ENCODE data around the gene PLCB1. TPM values are rescaled to one million over a fixed set of nuclear protein-coding genes. Genes with fewer than 3 reads are reported as not detected.
"Not testable (repeated sequence)": the region's sequence is repeated elsewhere in the genome, so short reads cannot be mapped to it uniquely, and the experiment has no call there.

PLCB1 gene
- total RNA-seq, 1 donor = 20.7 TPM

- DNase-seq (ENCODE audit: low read depth in 2 of 3, low spot score in 2 of 3) = no peak
These were observed 439.5 kb downstream of the PLCB1 start for GRCh38 chr20:8571611-8572010.

- no peak for DNase-seq (ENCODE audit: low read depth in 2 of 3, low spot score in 2 of 3)
These were observed 441.6 kb downstream of the PLCB1 start for GRCh38 chr20:8573686-8574085.

GRCh38 chr20:8575114-8575513 lies 443.0 kb downstream of the PLCB1 start:
- DNase-seq (ENCODE audit: low read depth in 2 of 3, low spot score in 2 of 3) = no peak

- DNase-seq (ENCODE audit: low read depth in 2 of 3, low spot score in 2 of 3) = no peak
These were observed 446.2 kb downstream of the PLCB1 start for GRCh38 chr20:8578161-8578865.

GRCh38 chr20:8579035-8579434 lies 447.0 kb downstream of the PLCB1 start:
- no peak for DNase-seq (ENCODE audit: low read depth in 2 of 3, low spot score in 2 of 3)

- no peak for DNase-seq (ENCODE audit: low read depth in 2 of 3, low spot score in 2 of 3)
These were observed 449.5 kb downstream of the PLCB1 start for GRCh38 chr20:8581446-8582183.

- no peak for DNase-seq (ENCODE audit: low read depth in 2 of 3, low spot score in 2 of 3)
These were observed 451.0 kb downstream of the PLCB1 start for GRCh38 chr20:8583012-8583565.

- DNase-seq (ENCODE audit: low read depth in 2 of 3, low spot score in 2 of 3) = no peak
These were observed 451.5 kb downstream of the PLCB1 start for GRCh38 chr20:8583566-8584043.

- no peak for DNase-seq (ENCODE audit: low read depth in 2 of 3, low spot score in 2 of 3)
These were observed 455.2 kb downstream of the PLCB1 start for GRCh38 chr20:8587251-8587650.

GRCh38 chr20:8587810-8588209 lies 455.7 kb downstream of the PLCB1 start:
- no peak for DNase-seq (ENCODE audit: low read depth in 2 of 3, low spot score in 2 of 3)

- no peak for DNase-seq (ENCODE audit: low read depth in 2 of 3, low spot score in 2 of 3)
These were observed 457.9 kb downstream of the PLCB1 start for GRCh38 chr20:8589956-8590355.

- not testable (repeated sequence) for DNase-seq (ENCODE audit: low read depth in 2 of 3, low spot score in 2 of 3)
These were observed 469.0 kb downstream of the PLCB1 start for GRCh38 chr20:8600910-8601541.

- peak in 2 of 3 donors; percentile 1 to 4 for DNase-seq (ENCODE audit: low read depth in 2 of 3, low spot score in 2 of 3)
These were observed 469.5 kb downstream of the PLCB1 start for GRCh38 chr20:8601542-8601912.

GRCh38 chr20:8602389-8603116 lies 470.5 kb downstream of the PLCB1 start:
- peak in 2 of 3 donors; percentile 31 to 58 for DNase-seq (ENCODE audit: low read depth in 2 of 3, low spot score in 2 of 3)

- no peak for DNase-seq (ENCODE audit: low read depth in 2 of 3, low spot score in 2 of 3)
These were observed 476.4 kb downstream of the PLCB1 start for GRCh38 chr20:8608470-8608869.

- DNase-seq (ENCODE audit: low read depth in 2 of 3, low spot score in 2 of 3) = no peak
These were observed 484.7 kb downstream of the PLCB1 start for GRCh38 chr20:8616792-8617191.

GRCh38 chr20:8621001-8621400 lies 488.9 kb downstream of the PLCB1 start:
- no peak for DNase-seq (ENCODE audit: low read depth in 2 of 3, low spot score in 2 of 3)

- no peak for DNase-seq (ENCODE audit: low read depth in 2 of 3, low spot score in 2 of 3)
These were observed 492.0 kb downstream of the PLCB1 start for GRCh38 chr20:8624046-8624445.

- DNase-seq (ENCODE audit: low read depth in 2 of 3, low spot score in 2 of 3) = no peak
These were observed 492.6 kb downstream of the PLCB1 start for GRCh38 chr20:8624616-8625015.

GRCh38 chr20:8627340-8628004 lies 495.4 kb downstream of the PLCB1 start:
- DNase-seq (ENCODE audit: low read depth in 2 of 3, low spot score in 2 of 3) = no peak

Data from hematopoietic multipotent progenitor cell (in vitro differentiated cells).